Activated CD8-positive, alpha-beta memory T cell treated with anti-CD3 and anti-CD28 coated beads for 4 hours (primary cell): ENCODE measurements around the gene C1orf105.
"Not testable (repeated sequence)": the region's sequence is repeated elsewhere in the genome, so short reads cannot be mapped to it uniquely, and the experiment has no call there.

Source experiments
- DNase-seq, 2 donors: peaks; one replicate each; pipeline ENCODE4 v3.0.0-alpha.2; 2020; ENCODE audit warnings: low read depth in 2 of 2

Gene C1orf105

GRCh38 chr1:172487550-172487949, 67.1 kb downstream of the C1orf105 start:
- no peak for DNase-seq

- no peak for DNase-seq
Observed at GRCh38 chr1:172488393-172488792, 67.9 kb downstream of the C1orf105 start.

GRCh38 chr1:172489847-172490246, 69.4 kb downstream of the C1orf105 start:
- DNase-seq: no peak

GRCh38 chr1:172492421-172492820, 71.9 kb downstream of the C1orf105 start:
- no peak for DNase-seq

- DNase-seq: no peak
Observed at GRCh38 chr1:172494166-172494565, 73.7 kb downstream of the C1orf105 start.

- DNase-seq: not testable (repeated sequence)
Observed at GRCh38 chr1:172496127-172496526, 75.6 kb downstream of the C1orf105 start.

- no peak for DNase-seq
Observed at GRCh38 chr1:172496678-172497077, 76.2 kb downstream of the C1orf105 start.

- DNase-seq: no peak
Observed at GRCh38 chr1:172497230-172497629, 76.7 kb downstream of the C1orf105 start.

GRCh38 chr1:172498857-172499256, 78.4 kb downstream of the C1orf105 start:
- no peak for DNase-seq

GRCh38 chr1:172499636-172500141, 79.2 kb downstream of the C1orf105 start:
- DNase-seq: no peak

- no peak for DNase-seq
Observed at GRCh38 chr1:172500207-172500606, 79.7 kb downstream of the C1orf105 start.

GRCh38 chr1:172507741-172508140, 87.3 kb downstream of the C1orf105 start:
- no peak for DNase-seq

- DNase-seq: no peak
Observed at GRCh38 chr1:172510479-172510878, 90.0 kb downstream of the C1orf105 start.

- DNase-seq: no peak
Observed at GRCh38 chr1:172512591-172512990, 92.1 kb downstream of the C1orf105 start.

- no peak for DNase-seq
Observed at GRCh38 chr1:172513479-172513878, 93.0 kb downstream of the C1orf105 start.

GRCh38 chr1:172514108-172514507, 93.6 kb downstream of the C1orf105 start:
- no peak for DNase-seq

GRCh38 chr1:172515436-172515835, 95.0 kb downstream of the C1orf105 start:
- DNase-seq: no peak

- DNase-seq: no peak
Observed at GRCh38 chr1:172515927-172516326, 95.4 kb downstream of the C1orf105 start.

- no peak for DNase-seq
Observed at GRCh38 chr1:172517081-172517480, 96.6 kb downstream of the C1orf105 start.

- no peak for DNase-seq
Observed at GRCh38 chr1:172517545-172517944, 97.1 kb downstream of the C1orf105 start.
